ENCODE data around the gene PRKAR1B. TPM values are rescaled to one million over a fixed set of nuclear protein-coding genes. Genes with fewer than 3 reads are reported as not detected.

The PRKAR1B gene
- total RNA-seq, 2 experiments from 2014 or later = 22.5 to 41.6 TPM

- Histone ChIP-seq H3K4me3 (ENCODE audit: low read depth, low read length, poor library complexity, severe bottlenecking) (no peak overlapping the region), H3K36me3 (ENCODE audit: insufficient read depth, low read length) (no peaks in the 10 kb centered on the region), H3K9me3 (ENCODE audit: low read length) (no peaks in the 10 kb centered on the region), H2AFZ (ENCODE audit: low read length) (no peak overlapping the region), H3K27ac (ENCODE audit: low read depth, low read length, poor library complexity, severe bottlenecking) (no peak overlapping the region), H4K20me1 (ENCODE audit: insufficient read depth, low read length) (no peaks in the 10 kb centered on the region), H3K9me2 (ENCODE audit: insufficient read depth, low read length) (no peaks in the 10 kb centered on the region), H3K4me1 (ENCODE audit: insufficient read depth, low read length, poor library complexity, severe bottlenecking) (no peaks in the 10 kb centered on the region), H3K79me2 (ENCODE audit: insufficient read depth, low read depth, low read length) (no peaks in the 10 kb centered on the region), H3K4me2 (ENCODE audit: low read length) (no peak overlapping the region)
- POLR2A ChIA-PET = no interaction called here
- intact Hi-C loops (cut with micrococcal nuclease; ENCODE audit: unreplicated experiment) = no loop called here
- TF ChIP-seq EZH2phosphoT487 (IDR thresholded peaks at IDR 0.05; ENCODE audit: borderline replicate concordance, low read depth, low read length) (no peak), CTCF (conservative IDR thresholded peaks at IDR 0.05; ENCODE audit: low read length) (no peak)
- DNase-seq (ENCODE audit: low spot score) = no peak
- CTCF ChIA-PET (ENCODE audit: unreplicated experiment) = no interaction called here
- BruUV-seq (replicated peaks) = no TSS peak
These were observed 186.1 kb downstream of the PRKAR1B start for GRCh38 chr7:540997-541396.

GRCh38 chr7:540579-540978, 186.5 kb downstream of the PRKAR1B start:
- CTCF ChIA-PET (ENCODE audit: unreplicated experiment) = no interaction called here
- POLR2A ChIA-PET = no interaction called here
- no peak overlapping the region for H3K4me3 ChIP-seq (ENCODE audit: low read depth, low read length, poor library complexity, severe bottlenecking)
- intact Hi-C loops (cut with micrococcal nuclease; ENCODE audit: unreplicated experiment) = no loop called here
- DNase-seq (ENCODE audit: low spot score) = no peak
- no peaks in the 10 kb centered on the region for H4K20me1 ChIP-seq (ENCODE audit: insufficient read depth, low read length)
- BruUV-seq (replicated peaks) = no TSS peak
- H2AFZ ChIP-seq (ENCODE audit: low read length) = no peak overlapping the region
- no peak overlapping the region for H3K4me2 ChIP-seq (ENCODE audit: low read length)
- H3K79me2 ChIP-seq (ENCODE audit: insufficient read depth, low read depth, low read length) = no peaks in the 10 kb centered on the region
- no peaks in the 10 kb centered on the region for H3K9me2 ChIP-seq (ENCODE audit: insufficient read depth, low read length)
- H3K27ac ChIP-seq (ENCODE audit: low read depth, low read length, poor library complexity, severe bottlenecking) = no peak overlapping the region
- TF ChIP-seq EZH2phosphoT487 (IDR thresholded peaks at IDR 0.05; ENCODE audit: borderline replicate concordance, low read depth, low read length) (no peak), CTCF (conservative IDR thresholded peaks at IDR 0.05; ENCODE audit: low read length) (no peak)
- H3K9me3 ChIP-seq (ENCODE audit: low read length) = no peaks in the 10 kb centered on the region
- H3K36me3 ChIP-seq (ENCODE audit: insufficient read depth, low read length) = no peaks in the 10 kb centered on the region
- no peaks in the 10 kb centered on the region for H3K4me1 ChIP-seq (ENCODE audit: insufficient read depth, low read length, poor library complexity, severe bottlenecking)

- Histone ChIP-seq H3K9me2 (ENCODE audit: insufficient read depth, low read length) (no peaks in the 10 kb centered on the region), H3K36me3 (ENCODE audit: insufficient read depth, low read length) (no peaks in the 10 kb centered on the region), H3K4me3 (ENCODE audit: low read depth, low read length, poor library complexity, severe bottlenecking) (no peak overlapping the region), H3K9me3 (ENCODE audit: low read length) (no peaks in the 10 kb centered on the region), H4K20me1 (ENCODE audit: insufficient read depth, low read length) (no peaks in the 10 kb centered on the region), H3K4me1 (ENCODE audit: insufficient read depth, low read length, poor library complexity, severe bottlenecking) (no peaks in the 10 kb centered on the region), H3K4me2 (ENCODE audit: low read length) (no peak overlapping the region), H2AFZ (ENCODE audit: low read length) (no peak overlapping the region), H3K79me2 (ENCODE audit: insufficient read depth, low read depth, low read length) (no peaks in the 10 kb centered on the region), H3K27ac (ENCODE audit: low read depth, low read length, poor library complexity, severe bottlenecking) (no peak overlapping the region)
- no peak for DNase-seq (ENCODE audit: low spot score)
- intact Hi-C loops (cut with micrococcal nuclease; ENCODE audit: unreplicated experiment) = no loop called here
- TF ChIP-seq EZH2phosphoT487 (IDR thresholded peaks at IDR 0.05; ENCODE audit: borderline replicate concordance, low read depth, low read length) (no peak), CTCF (conservative IDR thresholded peaks at IDR 0.05; ENCODE audit: low read length) (no peak)
- ChIA-PET POLR2A (interaction anchor here (0.5 kb wide), 1 partner anchor 745 kb away, joined by 3 read pairs; no protein-coding TSS in a partner anchor), CTCF (ENCODE audit: unreplicated experiment) (no interaction called here)
- BruUV-seq (replicated peaks) = no TSS peak
These were observed 187.2 kb downstream of the PRKAR1B start for GRCh38 chr7:539731-540411.
